Osteoblast (primary cell): Measurements from ENCODE around the gene FGFRL1. TPM values are rescaled to one million over a fixed set of nuclear protein-coding genes. Genes with fewer than 3 reads are reported as not detected.

Source experiments
- DNase-seq: peaks from one replicate; pipeline ENCODE4 v3.0.0; 2011; ENCODE audit warnings: low spot score, mixed read lengths; ENCODE audit not compliant: insufficient read length; ENCODE audit errors: missing footprints
- H2AFZ ChIP-seq: 2 replicates; pipeline ENCODE4 v1.6.0; 2011; ENCODE audit warnings: mild to moderate bottlenecking, low read length
- H3K27ac ChIP-seq: 2 replicates; pipeline ENCODE4 v1.5.1; 2011; ENCODE audit warnings: mild to moderate bottlenecking, low read depth, low read length, moderate library complexity
- H3K27me3 ChIP-seq: 2 replicates; pipeline ENCODE4 v1.6.0; 2012; ENCODE audit warnings: mild to moderate bottlenecking, control low read depth, inconsistent platforms, low read length, moderate library complexity; ENCODE audit not compliant: insufficient read depth
- H3K36me3 ChIP-seq: 2 replicates; pipeline ENCODE4 v1.5.1; 2011; ENCODE audit warnings: mild to moderate bottlenecking, low read length, control low read depth, moderate library complexity; ENCODE audit not compliant: insufficient read depth
- H3K4me1 ChIP-seq: 2 replicates; pipeline ENCODE4 v1.5.1; 2011; ENCODE audit warnings: mild to moderate bottlenecking, low read length, control low read depth, moderate library complexity; ENCODE audit not compliant: insufficient read depth
- H3K4me2 ChIP-seq: 2 replicates; pipeline ENCODE4 v1.6.0; 2011; ENCODE audit warnings: mild to moderate bottlenecking, low read length; ENCODE audit not compliant: insufficient read depth
- H3K4me3 ChIP-seq: fragments of 200-600 bp; sonication (generic); 3 replicates; pipeline ENCODE4 v1.5.1; 2012; ENCODE audit warnings: mild to moderate bottlenecking, low read length, inconsistent platforms; ENCODE audit not compliant: insufficient read depth
- H3K79me2 ChIP-seq: 2 replicates; pipeline ENCODE4 v1.6.0; 2012; ENCODE audit warnings: mild to moderate bottlenecking, low read length, control low read depth, inconsistent platforms; ENCODE audit not compliant: insufficient read depth
- H3K9me3 ChIP-seq: 2 replicates; pipeline ENCODE4 v1.5.1; 2011; ENCODE audit warnings: low read depth, low read length, control low read depth
- H4K20me1 ChIP-seq: 2 replicates; pipeline ENCODE4 v1.6.0; 2012; ENCODE audit warnings: mild to moderate bottlenecking, low read length, control low read depth; ENCODE audit not compliant: insufficient read depth
- total RNA-seq: library from RNA; depleted of rRNA; stranded (reverse); fragments of >200 nt; gene quantifications from 2 replicates; pipeline ENCODE4 v1.2.3, GENCODE V29; 2012
- TF ChIP-seq, protein P1 (sequence below): IDR thresholded peaks from 2 replicates; pipeline ENCODE4 v1.5.1; 2011; ENCODE audit warnings: mild to moderate bottlenecking, low read depth, low read length, moderate library complexity; ENCODE audit errors: extremely low read depth

Gene FGFRL1
- total RNA-seq, 1 donor, result 30.8 TPM

GRCh38 chr4:1060621-1061020 is 49.2 kb downstream of the FGFRL1 start:
- TF ChIP-seq, protein P1, sequence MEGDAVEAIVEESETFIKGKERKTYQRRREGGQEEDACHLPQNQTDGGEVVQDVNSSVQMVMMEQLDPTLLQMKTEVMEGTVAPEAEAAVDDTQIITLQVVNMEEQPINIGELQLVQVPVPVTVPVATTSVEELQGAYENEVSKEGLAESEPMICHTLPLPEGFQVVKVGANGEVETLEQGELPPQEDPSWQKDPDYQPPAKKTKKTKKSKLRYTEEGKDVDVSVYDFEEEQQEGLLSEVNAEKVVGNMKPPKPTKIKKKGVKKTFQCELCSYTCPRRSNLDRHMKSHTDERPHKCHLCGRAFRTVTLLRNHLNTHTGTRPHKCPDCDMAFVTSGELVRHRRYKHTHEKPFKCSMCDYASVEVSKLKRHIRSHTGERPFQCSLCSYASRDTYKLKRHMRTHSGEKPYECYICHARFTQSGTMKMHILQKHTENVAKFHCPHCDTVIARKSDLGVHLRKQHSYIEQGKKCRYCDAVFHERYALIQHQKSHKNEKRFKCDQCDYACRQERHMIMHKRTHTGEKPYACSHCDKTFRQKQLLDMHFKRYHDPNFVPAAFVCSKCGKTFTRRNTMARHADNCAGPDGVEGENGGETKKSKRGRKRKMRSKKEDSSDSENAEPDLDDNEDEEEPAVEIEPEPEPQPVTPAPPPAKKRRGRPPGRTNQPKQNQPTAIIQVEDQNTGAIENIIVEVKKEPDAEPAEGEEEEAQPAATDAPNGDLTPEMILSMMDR, result no peak

DNA sequence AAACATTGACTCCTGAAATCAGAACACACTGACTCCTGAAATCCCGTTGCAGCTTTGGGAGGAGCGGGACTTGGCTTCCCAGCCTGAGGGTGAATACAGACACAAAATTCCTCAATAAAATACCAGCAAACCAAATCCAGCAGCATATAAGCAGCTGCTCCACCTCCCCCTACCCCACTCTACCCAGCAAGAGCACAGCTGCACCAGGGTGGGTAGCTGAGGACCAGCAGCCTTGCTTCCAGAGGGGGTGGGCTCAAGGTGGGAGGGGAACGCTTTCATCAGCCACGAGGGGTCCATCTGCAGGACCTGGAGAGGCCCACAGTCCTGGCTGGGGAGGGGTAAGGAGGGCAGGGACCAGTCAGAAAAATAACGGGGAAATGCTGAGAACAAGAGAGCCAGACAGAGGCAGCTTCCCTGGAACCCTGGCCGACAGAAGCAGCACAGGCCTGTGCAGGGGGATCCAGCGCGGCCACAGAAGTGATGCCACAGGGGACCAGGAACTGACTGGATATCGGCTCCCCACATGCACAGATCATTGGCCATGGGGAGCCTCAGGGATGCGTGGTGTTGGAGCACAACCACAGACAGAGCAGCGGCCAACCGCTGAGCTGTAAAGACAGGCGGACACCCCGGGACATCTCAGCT is 49.8 kb downstream of the FGFRL1 start:
- Histone ChIP-seq H3K36me3 (no peaks in the 10 kb centered on the region), H3K4me1 (no peaks in the 10 kb centered on the region), H3K9me3 (no peaks in the 10 kb centered on the region), H3K27me3 (peaks cover 61% of the 10 kb centered on the region), H4K20me1 (no peaks in the 10 kb centered on the region), H3K4me2 (no peak overlapping the region), H3K4me3 (no peak overlapping the region), H2AFZ (no peak overlapping the region), H3K79me2 (no peaks in the 10 kb centered on the region), H3K27ac (no peak overlapping the region)
- TF ChIP-seq, protein P1, result no peak
- DNase-seq, result no peak

More at GRCh38 chr4:1060621-1061020, 49.2 kb downstream of the FGFRL1 start:
- Histone ChIP-seq H3K4me1 (no peaks in the 10 kb centered on the region), H3K4me3 (no peak overlapping the region), H3K27me3 (peaks cover 62% of the 10 kb centered on the region), H3K36me3 (no peaks in the 10 kb centered on the region), H3K4me2 (no peak overlapping the region), H3K79me2 (no peaks in the 10 kb centered on the region), H4K20me1 (no peaks in the 10 kb centered on the region), H3K9me3 (no peaks in the 10 kb centered on the region), H3K27ac (no peak overlapping the region), H2AFZ (no peak overlapping the region)
- no peak for DNase-seq

DNA sequence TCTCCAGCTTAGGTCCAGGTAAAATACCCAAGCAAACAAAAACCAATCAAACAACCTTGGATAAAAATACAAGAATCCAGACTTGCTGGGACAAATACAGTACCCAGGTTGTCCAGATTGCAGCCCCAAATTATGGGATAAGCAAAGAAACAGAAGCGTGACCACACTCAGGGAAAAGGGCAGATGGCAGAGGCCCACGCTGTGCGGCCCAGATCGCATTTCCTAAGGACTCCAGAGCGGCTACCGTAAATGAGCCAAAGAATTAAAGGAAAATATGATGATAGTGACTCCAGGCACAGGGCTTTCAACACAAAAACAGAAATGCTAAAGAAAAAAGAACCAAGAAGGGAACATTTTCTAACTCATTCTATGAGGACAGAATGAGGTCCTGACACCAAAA is 50.3 kb downstream of the FGFRL1 start:
- DNase-seq, result no peak
- H3K4me3 ChIP-seq, result no peak overlapping the region
- peaks cover 65% of the 10 kb centered on the region for H3K27me3 ChIP-seq
- H4K20me1 ChIP-seq, result no peaks in the 10 kb centered on the region
- H2AFZ ChIP-seq, result no peak overlapping the region
- H3K4me2 ChIP-seq, result no peak overlapping the region
- H3K27ac ChIP-seq, result no peak overlapping the region
- no peaks in the 10 kb centered on the region for H3K36me3 ChIP-seq
- TF ChIP-seq, protein P1, result no peak
- H3K79me2 ChIP-seq, result no peaks in the 10 kb centered on the region
- H3K4me1 ChIP-seq, result no peaks in the 10 kb centered on the region
- H3K9me3 ChIP-seq, result no peaks in the 10 kb centered on the region

GRCh38 chr4:1062419-1062818 is 51.0 kb downstream of the FGFRL1 start:
- H3K9me3 ChIP-seq, result no peaks in the 10 kb centered on the region
- H4K20me1 ChIP-seq, result no peaks in the 10 kb centered on the region
- H3K27me3 ChIP-seq, result peaks cover 63% of the 10 kb centered on the region
- no peaks in the 10 kb centered on the region for H3K79me2 ChIP-seq
- no peak overlapping the region for H3K4me2 ChIP-seq
- TF ChIP-seq, protein P1, result no peak
- DNase-seq, result no peak
- no peak overlapping the region for H2AFZ ChIP-seq
- H3K36me3 ChIP-seq, result no peaks in the 10 kb centered on the region
- no peaks in the 10 kb centered on the region for H3K4me1 ChIP-seq
- H3K27ac ChIP-seq, result no peak overlapping the region
- no peak overlapping the region for H3K4me3 ChIP-seq
